HEK293T (cell line): ENCODE data around the gene ABCB1.

Experiments
- ARNT ChIP-seq: fragments of 450-650 bp; IDR thresholded peaks from 2 replicates; pipeline ENCODE4 v1.6.1; 2017; ENCODE audit warnings: mild to moderate bottlenecking
- BHLHE40 ChIP-seq: fragments of 450-650 bp; IDR thresholded peaks from 2 replicates; pipeline ENCODE4 v1.6.1; 2016; ENCODE audit warnings: mild to moderate bottlenecking, moderate library complexity, borderline replicate concordance
- CTBP1 ChIP-seq: fragments of 450-650 bp; IDR thresholded peaks from 2 replicates; pipeline ENCODE4 v1.6.1; 2016; ENCODE audit warnings: borderline replicate concordance
- ELF4 ChIP-seq: fragments of 450-650 bp; IDR thresholded peaks from 2 replicates; pipeline ENCODE4 v1.6.1; 2017; ENCODE audit warnings: antibody characterized with exemption
- FOXA1 ChIP-seq: fragments of 450-650 bp; IDR thresholded peaks from 2 replicates; pipeline ENCODE4 v1.6.1; 2016; ENCODE audit warnings: mild to moderate bottlenecking
- FOXK2 ChIP-seq: fragments of 450-650 bp; IDR thresholded peaks from 2 replicates; pipeline ENCODE4 v1.6.1; 2016; ENCODE audit warnings: mild to moderate bottlenecking
- FOXM1 ChIP-seq: fragments of 450-650 bp; IDR thresholded peaks from 2 replicates; pipeline ENCODE4 v1.6.1; 2017; ENCODE audit warnings: mild to moderate bottlenecking, borderline replicate concordance
- HDGF ChIP-seq: fragments of 450-650 bp; IDR thresholded peaks from 2 replicates; pipeline ENCODE4 v1.6.1; 2017; ENCODE audit warnings: antibody characterized with exemption, borderline replicate concordance
- LEF1 ChIP-seq: fragments of 450-650 bp; IDR thresholded peaks from 2 replicates; pipeline ENCODE4 v1.6.1; 2017; ENCODE audit warnings: mild to moderate bottlenecking, borderline replicate concordance
- NFRKB ChIP-seq: fragments of 450-650 bp; IDR thresholded peaks from 2 replicates; pipeline ENCODE4 v1.6.1; 2016; ENCODE audit warnings: mild to moderate bottlenecking, moderate library complexity
- SUZ12 ChIP-seq: fragments of 450-650 bp; IDR thresholded peaks from 2 replicates; pipeline ENCODE4 v1.6.1; 2016; ENCODE audit warnings: mild to moderate bottlenecking
- TARDBP ChIP-seq: fragments of 450-650 bp; IDR thresholded peaks from 2 replicates; pipeline ENCODE4 v1.6.1; 2016

GRCh38 chr7:87518735-87519134 lies 81.9 kb downstream of the ABCB1 start:
- no peak for TF ChIP-seq LEF1
- TF ChIP-seq HDGF = no peak
- TF ChIP-seq SUZ12 = no peak
- no peak for TF ChIP-seq BHLHE40
- TF ChIP-seq CTBP1 = no peak
- no peak for TF ChIP-seq TARDBP
- TF ChIP-seq NFRKB = no peak
- no peak for TF ChIP-seq ARNT
- TF ChIP-seq ELF4 = no peak
- TF ChIP-seq FOXM1 = no peak
- no peak for TF ChIP-seq FOXK2
- TF ChIP-seq FOXA1 = no peak
